SH-SY5Y (cell line): ENCODE data around the gene RAD1.

ENCODE experiments used
- GATA2 ChIP-seq: IDR thresholded peaks from 2 replicates; pipeline ENCODE4 v1.6.1; 2011; ENCODE audit warnings: mild to moderate bottlenecking, low read depth, low read length
- GATA3 ChIP-seq: IDR thresholded peaks from 2 replicates; pipeline ENCODE4 v1.6.1; 2011; ENCODE audit warnings: low read depth, mild to moderate bottlenecking, low read length, moderate library complexity

The RAD1 gene, protein sequence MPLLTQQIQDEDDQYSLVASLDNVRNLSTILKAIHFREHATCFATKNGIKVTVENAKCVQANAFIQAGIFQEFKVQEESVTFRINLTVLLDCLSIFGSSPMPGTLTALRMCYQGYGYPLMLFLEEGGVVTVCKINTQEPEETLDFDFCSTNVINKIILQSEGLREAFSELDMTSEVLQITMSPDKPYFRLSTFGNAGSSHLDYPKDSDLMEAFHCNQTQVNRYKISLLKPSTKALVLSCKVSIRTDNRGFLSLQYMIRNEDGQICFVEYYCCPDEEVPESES

DNA sequence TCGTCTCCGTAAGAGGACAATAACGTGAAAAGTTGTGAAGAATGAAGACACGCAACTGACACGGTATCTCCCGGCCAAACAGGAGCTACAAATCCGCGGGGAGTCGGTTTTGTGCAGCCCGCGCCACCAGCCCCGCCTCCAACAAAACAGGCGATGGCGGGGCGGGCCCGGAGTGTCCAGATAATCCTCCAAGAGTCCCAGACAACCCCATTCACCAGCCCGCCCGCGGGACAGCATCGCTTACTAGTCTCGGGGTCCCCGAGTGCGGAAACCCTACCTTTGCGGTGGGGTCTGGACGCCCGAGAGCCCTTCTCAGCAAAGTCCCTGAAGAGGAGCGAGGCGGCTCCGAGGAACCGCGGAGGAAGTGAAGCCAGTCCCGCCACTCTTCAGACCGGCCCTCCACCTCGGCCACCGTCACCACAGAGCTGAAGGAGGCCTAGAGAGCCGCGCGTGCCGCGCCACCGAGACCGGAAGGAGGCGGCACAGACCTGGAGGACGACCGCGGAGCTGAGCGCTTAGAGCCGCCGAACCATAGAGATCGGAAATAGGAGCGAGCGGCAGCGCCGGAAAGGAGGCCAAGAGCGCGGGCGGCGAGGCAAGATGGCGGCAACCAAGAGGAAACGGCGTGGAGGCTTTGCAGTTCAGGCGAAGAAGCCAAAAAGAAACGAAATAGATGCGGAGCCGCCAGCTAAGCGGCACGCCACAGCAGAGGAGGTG, at the start of gene RAD1, which contains the start of gene BRIX1:
Gene RAD1 (minus strand): TSS at position 366 of the 717 bp plus-strand sequence. CDS start 612 bp downstream, outside the sequence.
Gene BRIX1 (plus strand): TSS at position 573 of the 717 bp plus-strand sequence. CDS start 28 bp downstream, at position 601.
- TF ChIP-seq GATA3: no peak
- no peak; the same call in 1 of the 2 replicates for TF ChIP-seq GATA2

DNA sequence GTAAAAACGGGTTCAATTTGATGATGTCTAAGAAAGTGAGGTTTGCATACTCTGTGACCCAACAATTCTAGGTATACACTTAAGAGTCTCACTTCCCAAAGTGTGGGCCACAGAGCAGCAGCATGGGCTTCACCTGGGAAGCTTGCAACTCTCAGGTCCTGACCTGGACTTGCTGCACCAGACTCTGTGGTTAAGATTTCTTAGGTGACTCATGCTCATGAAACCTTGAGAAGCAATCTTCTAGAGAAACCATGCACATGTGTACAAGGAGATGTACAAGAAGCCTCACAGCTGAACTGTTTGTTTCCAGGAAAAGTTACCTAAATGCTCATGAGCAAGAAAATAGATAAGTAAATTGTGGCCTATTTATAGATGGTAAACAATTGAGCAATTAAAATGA, 44.0 kb upstream of the RAD1 start:
- TF ChIP-seq GATA2 (no peak), GATA3 (no peak)

DNA sequence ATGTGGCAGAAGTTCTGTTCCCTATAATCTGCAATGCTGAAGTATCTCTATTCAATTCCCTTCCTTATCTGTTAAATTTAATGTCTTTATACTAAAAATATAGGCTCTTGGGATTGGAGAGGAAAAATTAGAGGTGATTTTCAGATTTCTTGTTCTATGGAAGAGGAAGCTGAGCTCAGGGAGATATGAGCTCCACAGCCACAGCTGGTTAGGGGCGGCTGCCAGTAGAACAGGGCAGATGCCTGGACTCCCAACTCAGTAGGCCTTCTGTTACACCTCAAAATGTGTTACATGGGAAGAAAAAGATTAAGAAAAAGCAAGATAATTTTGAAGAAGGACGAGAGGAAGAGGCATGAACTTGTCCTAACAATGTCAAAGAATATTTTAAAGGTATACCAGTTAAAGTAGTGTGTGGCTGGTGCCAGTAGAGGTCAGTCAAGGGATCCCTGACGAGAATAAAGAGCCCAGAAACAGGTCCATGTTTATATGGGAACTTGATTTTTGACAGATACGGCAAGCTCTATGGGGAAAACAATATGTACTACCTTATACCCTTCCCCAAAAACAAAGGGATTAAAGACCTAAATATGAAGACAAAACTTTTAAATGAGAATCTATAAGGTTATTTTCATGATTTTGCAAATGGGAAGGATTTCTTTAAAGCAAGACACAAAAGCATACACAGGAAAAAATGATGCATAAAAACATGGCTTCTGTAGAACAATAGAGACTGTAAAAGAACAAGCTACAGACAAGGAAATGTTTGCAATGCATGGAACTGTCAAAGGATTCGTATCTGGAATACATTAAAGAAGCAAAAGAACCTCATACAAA, 42.8 kb upstream of the RAD1 start:
- TF ChIP-seq GATA2 (no peak), GATA3 (no peak)

DNA sequence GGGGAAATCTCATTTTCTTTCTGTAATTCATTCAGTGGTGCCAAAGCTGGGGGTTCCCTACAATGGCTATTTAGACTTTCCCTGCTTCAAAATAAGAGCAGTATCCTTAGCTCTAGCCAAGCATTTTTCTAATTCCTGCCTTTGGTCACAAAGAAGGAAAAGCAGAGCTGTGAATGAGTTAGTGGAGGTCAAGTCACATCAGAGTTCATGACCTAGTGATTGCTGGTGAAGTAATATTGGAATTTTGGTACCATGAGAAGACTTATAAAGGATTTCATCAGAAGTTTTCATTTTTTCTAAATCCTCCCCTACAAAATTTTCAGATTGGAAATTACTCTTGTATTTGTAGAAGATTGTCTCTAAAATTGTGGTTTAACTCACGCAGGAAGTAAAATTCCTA, 42.0 kb upstream of the RAD1 start:
- no peak for TF ChIP-seq GATA3
- no peak for TF ChIP-seq GATA2

DNA sequence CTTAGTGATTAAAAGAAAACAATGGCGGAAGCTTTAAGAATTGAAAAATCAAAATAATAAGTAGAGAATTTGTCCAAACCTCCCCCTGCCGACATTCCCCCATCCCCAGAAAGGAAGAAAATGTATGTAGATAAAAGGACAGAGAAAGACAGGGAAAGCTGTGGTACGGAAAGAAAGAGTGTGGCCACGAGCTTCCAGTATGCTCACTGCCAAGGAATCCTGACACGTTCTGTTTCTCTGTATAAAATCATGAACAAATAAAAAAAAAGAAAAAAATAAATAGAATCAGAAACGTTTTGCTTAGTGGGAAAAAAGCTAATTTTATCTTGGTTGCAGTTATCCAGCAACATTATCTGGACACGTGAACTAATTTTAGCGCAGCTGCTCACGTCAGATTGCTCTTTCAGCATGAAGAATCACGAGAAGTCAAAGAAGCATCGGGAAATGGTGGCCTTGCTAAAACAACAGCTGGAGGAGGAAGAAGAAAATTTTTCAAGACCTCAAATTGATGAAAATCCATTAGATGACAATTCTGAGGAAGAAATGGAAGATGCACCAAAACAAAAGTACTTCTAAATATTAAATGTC, 29.2 kb upstream of the RAD1 start:
- no peak for TF ChIP-seq GATA3
- no peak for TF ChIP-seq GATA2

DNA sequence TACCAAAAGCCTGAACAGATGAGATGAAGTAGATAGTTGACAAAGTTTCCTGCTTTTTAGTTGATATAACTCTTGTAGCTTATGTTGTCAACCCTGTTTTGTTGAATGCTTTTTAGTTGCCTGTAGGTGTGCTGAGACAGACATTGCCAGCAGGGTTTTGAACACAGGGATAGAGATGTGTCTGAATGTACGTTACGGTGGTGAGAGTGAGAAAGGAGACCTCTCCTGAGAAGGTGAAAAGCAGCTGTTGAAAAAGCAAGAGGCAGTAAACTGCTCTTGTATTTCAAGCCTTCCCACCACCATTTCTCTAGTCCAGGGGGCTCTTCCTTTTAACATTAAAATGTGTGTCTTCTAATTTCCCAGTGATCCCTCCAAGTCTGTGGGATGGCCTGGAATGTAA, 28.7 kb upstream of the RAD1 start:
- TF ChIP-seq GATA2: no peak
- TF ChIP-seq GATA3: no peak

DNA sequence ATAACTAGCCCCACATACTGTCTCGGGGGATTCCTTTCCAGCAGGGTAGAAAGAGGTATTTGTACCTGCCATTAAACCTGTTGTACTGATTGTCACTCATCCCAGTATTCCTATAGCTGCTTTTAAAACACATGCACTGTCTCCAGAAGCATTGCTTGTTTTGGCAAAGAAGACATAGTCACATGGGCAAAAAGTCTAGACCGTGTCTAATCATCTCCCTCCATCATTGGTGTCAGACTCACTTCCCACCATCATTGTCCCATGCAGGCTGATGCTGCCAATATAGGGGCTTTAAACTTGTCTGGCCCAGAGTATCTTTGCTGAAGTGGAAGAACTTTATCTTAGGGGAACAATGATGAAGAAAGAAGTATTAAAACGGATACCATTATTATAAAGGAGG, 26.6 kb upstream of the RAD1 start:
- TF ChIP-seq GATA3 (no peak), GATA2 (no peak)

DNA sequence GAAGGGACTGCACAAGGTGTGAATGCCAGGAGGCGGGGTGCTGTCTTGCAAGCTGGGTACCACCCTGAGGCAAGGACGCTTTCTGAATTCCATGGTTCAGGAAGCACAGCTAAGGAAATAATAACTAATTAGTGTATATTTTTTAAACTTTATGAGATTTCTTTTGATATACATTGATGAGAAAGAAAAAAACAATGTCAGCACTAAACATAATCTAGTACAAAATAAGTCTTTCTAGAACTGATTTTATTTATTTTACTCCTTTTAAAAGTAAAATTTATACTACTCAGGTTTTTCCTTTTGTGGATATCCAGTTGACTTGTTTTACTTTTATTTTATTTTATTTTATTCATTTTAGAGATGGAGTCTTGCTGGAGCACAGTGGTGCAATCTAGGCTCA, 17.6 kb upstream of the RAD1 start:
- no peak for TF ChIP-seq GATA3

DNA sequence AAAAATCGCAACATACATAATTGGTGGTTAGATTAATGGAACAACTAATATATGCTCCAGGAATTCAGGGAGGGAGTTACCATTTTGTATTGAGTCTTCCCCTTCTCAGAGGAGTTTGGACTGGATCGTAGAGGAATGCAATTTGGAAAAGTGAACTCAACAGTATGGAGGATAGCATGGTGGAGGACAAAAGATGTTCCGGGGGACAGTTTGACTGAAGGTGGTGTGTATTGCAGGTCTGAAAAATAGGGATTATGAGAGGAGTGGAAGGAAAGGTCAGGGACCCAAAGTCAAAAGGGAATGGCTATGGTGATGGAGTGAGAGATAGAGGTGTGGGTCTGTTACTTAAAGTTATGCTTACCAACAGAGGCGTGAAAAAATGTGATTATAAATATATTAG, 15.6 kb upstream of the RAD1 start:
- TF ChIP-seq GATA3: no peak
- no peak for TF ChIP-seq GATA2

DNA sequence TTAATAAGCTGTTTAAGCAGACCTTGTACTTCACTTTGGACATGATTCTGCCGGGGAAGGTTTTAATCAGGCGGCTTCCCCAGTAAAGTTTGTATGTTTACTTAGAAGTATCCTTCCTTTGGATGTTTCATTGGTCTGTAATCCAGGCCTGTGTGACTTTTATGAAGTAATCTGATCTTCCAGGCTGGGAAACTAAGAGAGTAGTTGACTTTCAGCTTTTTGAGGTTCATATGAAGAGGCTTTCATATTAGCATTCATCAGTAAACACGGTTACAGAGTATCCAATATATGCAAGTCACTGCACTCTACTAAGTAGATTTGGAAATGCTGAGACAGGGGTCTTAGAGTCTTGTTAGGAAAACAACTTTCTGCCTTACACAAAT, 15.1 kb upstream of the RAD1 start:
- no peak for TF ChIP-seq GATA3
- no peak for TF ChIP-seq GATA2

DNA sequence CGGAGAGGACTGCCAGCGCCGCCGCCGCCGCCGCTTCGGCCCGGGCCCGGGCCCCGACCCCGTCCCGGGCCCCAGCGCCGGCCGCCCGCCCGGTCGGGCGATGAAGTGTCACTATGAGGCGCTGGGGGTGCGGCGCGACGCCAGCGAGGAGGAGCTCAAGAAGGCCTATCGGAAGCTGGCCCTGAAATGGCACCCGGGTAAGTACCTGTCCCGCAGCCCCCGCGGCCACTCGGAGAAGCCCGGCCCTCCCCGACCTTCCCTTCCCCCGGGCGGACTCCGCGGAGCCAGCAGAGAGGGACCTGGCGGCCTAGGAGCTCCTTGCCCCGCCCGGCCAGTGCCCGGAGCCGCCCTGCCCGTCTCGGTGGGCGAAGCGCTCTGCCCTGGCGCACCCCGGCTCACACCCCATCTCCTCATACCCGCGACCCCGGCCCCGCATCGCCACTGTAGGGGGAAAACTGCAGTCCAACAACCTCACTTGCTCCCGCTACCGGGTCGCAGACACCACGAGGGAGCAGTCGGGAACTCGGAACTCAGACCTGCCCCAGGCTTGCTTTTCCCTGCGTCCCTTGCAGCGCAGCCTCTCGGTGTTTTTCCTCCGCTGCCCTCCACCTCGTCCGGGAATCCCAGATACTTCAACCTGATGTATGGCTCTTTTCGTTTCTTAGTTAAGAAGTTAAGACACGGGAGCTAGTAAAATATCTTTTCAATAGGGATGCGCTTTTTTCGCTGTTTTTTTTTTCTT, 14.6 kb upstream of the RAD1 start:
- TF ChIP-seq GATA3 (no peak), GATA2 (no peak)

DNA sequence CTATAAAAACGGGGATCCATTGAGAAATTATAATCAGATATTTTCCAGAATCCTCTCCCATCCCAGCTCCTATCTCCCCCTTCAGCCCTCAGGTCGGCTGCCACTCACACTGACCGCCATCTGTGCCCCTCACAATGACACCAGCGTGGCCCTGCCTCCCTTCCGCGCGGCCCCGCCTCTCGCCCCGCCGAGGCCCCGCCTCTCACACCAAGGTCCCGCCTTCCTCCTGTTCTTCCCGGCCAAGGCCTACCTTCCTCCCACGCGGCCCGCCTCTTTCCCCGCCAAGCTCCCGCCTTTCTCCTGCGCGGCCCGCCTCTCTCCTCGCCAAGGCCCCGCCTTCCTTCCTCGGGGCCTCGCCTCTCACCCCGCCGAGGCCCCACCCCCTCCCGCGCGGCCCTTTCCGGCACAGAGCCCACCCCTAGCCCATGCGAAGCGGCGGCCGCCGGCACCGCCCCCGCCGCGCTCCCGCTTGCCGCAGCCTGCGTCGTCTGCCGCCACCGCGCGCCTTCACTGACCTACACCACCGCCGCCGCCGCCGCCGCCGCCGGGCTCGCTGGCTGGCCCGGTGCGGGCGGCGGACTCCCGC, 13.9 kb upstream of the RAD1 start, which contains the start of gene DNAJC21:
Gene DNAJC21 (plus strand): TSS at position 426 of the 586 bp plus-strand sequence. CDS start 261 bp downstream, outside the sequence.
- TF ChIP-seq GATA2 (no peak), GATA3 (no peak)

DNA sequence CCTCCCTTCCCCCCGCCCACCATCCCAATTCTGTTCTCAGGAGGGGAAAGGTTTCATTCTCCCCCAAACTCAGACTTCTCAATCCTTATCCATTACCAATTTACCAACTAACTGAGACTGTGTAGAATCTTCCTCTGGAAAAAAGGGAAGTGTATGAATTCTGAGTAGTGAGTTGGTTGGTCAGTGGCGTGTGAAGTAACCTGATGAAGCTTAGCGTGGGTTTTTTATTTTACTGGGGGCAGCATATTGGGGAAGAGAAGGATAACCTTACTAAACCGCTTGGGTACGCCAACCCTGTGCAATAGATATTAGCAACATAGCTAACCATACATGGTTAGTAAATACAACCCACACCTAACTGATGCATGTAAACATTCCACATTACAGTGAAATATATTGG, 13.0 kb upstream of the RAD1 start:
- TF ChIP-seq GATA2: no peak
- no peak for TF ChIP-seq GATA3

DNA sequence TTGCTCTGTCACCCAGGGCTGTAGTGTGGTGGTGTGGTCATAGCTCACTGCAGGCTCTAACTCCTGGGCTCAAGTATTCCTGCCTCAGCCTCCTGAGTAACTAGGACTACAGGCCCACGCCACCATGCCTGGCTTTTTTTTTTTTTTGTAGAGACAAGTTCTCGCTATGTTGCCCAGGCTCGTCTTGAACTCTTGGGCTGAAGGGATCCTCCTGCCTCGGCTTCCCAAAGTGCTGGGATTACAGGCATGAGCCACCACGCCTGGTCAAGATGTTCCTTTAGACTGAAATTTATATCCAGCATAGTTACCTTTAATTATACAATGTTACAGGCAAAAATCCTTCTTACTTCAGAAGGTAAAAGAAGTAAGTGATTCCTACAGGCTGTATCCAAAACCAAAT, 12.5 kb upstream of the RAD1 start:
- TF ChIP-seq GATA2 (no peak), GATA3 (no peak)

DNA sequence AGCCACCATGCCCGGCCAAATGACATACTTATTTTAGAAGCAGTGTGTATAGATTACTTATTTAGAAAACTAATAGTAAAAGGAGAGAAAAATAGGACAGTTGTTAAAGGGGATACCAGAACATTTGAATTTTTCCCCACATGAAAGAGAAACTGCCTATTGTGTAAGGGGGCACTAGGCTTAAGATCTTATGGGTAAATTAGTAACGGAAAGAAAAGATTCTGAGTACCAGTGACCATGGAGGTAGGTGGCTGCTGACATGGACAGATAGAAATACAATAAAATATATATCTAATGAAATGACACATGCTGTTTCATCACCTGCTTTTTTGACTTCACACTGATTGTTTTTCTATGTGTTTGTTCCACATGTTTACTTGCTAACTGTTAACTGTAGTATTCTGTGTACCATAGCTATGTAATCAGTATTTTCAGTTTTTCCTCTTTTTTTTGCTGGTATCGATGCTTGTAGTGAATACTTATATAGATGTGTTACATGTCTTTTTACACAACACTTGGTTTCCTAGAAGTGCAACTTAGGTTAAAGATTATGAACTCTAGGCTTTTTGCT, 11.1 kb upstream of the RAD1 start:
- TF ChIP-seq GATA2 (no peak), GATA3 (no peak)
